GM12872 (cell line): ENCODE data around the gene MYLK2.

ENCODE experiments used
- CTCF ChIP-seq: IDR thresholded peaks from 3 replicates; pipeline ENCODE4 v1.5.1; 2011; ENCODE audit warnings: low read depth, mild to moderate bottlenecking, low read length, moderate library complexity; ENCODE audit not compliant: insufficient read depth

MYLK2 gene

GRCh38 chr20:31853481-31853880, 34.3 kb downstream of the MYLK2 start:
- TF ChIP-seq CTCF = no peak

GRCh38 chr20:31856516-31856915, 37.4 kb downstream of the MYLK2 start:
- no peak for TF ChIP-seq CTCF

GRCh38 chr20:31857861-31858759, 39.0 kb downstream of the MYLK2 start:
- no peak for TF ChIP-seq CTCF

- no peak for TF ChIP-seq CTCF
Measured at GRCh38 chr20:31858760-31859083, 39.6 kb downstream of the MYLK2 start.

- no peak for TF ChIP-seq CTCF
Measured at GRCh38 chr20:31859266-31859997, 40.3 kb downstream of the MYLK2 start.

- no peak for TF ChIP-seq CTCF
Measured at GRCh38 chr20:31859998-31860380, 40.8 kb downstream of the MYLK2 start.

- no peak for TF ChIP-seq CTCF
Measured at GRCh38 chr20:31860390-31861134, 41.4 kb downstream of the MYLK2 start.
